HG02798 (cell line): ENCODE measurements around the gene ZNF609.
"Not testable (repeated sequence)": the region's sequence is repeated elsewhere in the genome, so short reads cannot be mapped to it uniquely, and the experiment has no call there.

Experiments
- ATAC-seq: cut with Tn5 transposase; IDR thresholded peaks from one replicate; pipeline ENCODE4 v1.9.1; 2021; ENCODE audit warnings: mild to moderate bottlenecking; ENCODE audit not compliant: unreplicated experiment, poor library complexity

The ZNF609 gene

DNA sequence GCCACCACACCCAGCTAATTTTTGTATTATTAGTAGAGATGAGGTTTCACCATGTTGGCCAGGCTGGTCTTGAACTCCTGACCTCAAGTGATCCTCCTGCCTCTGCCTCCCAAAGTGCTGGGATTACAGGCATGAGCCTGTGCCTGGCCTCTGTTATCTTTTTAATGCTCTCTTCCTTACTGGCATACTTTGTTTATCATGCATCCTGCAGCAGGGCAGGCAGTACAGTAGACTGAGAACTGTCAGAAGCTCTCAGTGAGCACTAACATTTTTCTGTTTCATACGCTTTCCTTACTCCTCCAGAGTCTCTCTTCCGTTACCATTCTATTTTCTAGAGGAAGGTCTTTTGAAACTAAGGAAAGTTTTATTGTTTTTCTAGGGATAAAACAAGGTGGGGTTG is 35.6 kb downstream of the ZNF609 start:
- not testable (repeated sequence) for ATAC-seq

DNA sequence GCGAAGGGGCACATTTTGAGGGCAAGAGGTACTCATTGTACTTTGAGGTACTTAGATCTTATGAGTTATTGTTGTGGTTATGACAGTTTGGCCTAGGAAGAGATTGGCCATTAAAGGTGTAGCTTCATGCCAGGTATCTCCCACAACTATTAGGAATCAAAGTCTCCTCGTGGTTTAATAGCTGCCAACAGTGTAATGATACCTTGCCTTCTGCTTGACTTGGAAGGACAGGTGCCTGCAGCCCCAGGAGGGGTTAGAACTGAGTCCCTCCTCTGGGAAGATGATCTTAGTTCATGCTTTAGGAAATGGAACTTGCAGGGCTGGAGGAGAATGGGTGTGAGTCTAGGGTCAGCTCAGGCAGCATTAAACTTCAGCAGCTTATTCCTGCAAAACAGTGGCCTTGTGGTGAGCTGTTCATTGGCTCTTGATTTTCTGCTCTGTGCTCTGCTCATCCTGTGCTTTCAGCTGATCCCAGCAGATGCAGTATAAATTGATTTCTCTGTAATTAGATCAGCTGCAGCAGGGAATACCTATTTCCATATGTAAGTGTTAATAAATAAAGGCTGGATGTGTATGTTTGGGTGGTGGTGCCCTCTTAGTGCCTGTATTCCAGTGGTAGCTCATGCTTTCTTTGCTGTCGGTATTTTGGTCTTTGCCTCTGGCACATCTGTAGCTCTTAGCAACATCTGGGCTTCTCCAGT is 40.5 kb downstream of the ZNF609 start:
- ATAC-seq = no peak

GRCh38 chr15:64501396-64501715 is 41.0 kb downstream of the ZNF609 start:
- no peak for ATAC-seq

DNA sequence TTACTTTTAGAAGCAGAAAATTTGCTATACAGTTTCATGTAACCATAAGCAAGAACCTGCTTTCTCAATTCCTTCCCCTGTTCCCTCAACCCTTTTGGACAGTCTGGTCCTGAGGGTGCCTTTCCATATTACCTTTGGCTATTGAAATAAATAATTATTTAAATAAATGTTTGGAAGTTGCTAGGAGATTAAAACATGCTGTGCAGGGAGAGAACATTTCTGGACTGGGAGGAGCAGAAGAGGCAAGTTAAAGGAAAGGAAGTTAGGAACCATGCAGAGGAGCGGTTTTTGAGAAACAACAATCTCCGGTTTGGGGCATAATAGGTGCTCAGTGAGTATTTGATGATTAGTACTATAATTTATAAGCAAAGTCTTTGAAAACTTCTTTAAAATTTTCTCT is 41.8 kb downstream of the ZNF609 start:
- no peak for ATAC-seq

DNA sequence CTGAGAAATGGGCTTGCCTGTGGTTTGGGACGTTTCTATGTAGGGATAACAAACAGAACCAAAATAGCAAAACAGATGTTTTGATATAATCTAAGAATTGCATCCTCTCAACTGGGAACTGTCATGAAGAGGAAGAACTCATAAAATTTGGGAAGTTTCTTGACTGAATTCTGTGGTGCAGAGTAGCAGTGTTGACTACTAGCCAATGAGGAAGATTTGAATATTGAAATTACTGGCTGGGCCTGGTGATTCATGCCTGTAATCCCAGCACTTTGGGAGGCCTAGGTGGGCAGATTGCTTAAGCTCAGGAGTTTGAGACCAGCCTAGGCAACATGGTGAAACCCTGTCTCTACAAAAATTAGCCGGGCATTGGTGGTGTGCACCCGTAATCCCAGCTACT is 42.2 kb downstream of the ZNF609 start:
- ATAC-seq = no peak

DNA sequence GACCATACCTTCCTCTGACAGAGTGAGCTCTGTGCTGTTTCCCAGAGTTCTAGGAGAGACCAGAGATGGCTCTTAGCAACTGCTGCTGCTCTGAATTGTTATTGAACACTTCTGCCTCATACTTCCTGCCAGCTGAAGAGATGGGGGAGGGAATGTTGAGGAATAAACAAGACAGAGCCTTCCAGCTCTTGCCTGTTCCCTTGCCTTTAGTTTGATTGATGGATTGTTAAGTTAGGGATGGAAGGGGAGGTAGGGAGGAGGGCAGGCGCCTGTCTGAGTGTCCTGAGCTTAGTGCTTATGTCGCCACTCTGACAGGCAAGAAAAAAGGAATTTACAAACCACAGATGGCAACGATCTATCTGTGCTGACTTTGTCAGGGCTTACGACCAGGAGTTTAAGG is 42.8 kb downstream of the ZNF609 start:
- no peak for ATAC-seq

- no peak for ATAC-seq
Observed at GRCh38 chr15:64503640-64504039, 43.3 kb downstream of the ZNF609 start.

- ATAC-seq = peak; percentile 69
Observed at GRCh38 chr15:64507293-64507802, 47.0 kb downstream of the ZNF609 start.

DNA sequence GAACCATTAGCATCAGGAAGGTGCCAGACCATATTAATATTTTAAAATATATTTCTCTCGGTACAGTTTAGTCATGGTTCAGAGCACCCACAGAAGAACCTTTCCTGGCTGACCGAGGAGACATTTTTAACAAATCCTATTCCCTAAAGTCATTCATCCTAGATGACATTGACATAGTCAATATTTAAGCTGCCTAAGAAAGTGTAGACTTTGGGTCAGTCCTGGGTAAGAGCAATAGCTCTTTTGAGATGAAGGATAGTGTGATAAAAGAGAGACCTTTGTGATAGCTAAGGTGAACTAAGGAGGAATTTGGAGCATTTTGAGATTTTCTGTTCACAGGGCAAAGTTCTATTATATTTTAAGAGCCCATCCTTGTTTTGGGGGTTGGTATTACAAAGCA is 47.5 kb downstream of the ZNF609 start:
- peak; percentile 9 for ATAC-seq

GRCh38 chr15:64513823-64514222 is 53.4 kb downstream of the ZNF609 start:
- ATAC-seq = no peak

DNA sequence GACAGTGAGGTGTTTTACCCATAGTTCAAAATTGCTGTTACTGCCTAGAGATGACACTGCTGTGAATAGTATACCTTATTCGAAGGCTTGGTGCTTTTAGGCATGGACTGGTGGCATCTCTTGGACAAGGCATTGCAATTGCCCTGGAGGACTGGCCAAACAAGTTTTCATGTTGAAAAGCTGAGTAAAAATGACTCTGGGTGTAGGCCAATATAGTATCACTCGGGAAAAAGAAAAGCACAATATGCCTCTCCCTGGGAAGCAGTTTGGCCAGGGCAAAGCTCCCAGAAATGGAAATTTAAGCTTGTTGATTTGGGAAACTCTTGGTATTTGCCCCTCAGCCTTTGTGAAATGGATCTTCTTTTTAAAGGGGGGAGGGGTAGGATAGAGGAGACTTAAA is 54.8 kb downstream of the ZNF609 start:
- no peak for ATAC-seq

DNA sequence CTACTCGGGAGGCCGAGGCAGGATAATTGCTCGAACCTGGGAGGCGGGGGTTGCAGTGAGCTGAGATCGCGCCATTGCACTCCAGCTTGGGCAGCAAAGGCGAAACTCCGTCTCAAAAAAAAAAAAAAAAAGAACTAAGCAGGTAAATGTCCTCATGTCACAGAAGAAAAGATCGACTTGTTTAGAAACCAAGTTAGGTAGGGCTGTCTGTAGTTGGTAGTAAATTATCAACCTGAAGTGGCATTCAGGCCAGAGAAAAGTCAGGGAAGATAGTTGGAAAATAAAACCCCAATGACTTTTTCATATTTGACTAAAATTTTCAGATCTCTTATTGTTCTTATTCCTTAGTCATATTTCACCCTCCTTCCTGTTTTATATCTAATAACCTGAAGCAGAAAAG is 55.4 kb downstream of the ZNF609 start:
- ATAC-seq = no peak

- ATAC-seq = no peak
Observed at GRCh38 chr15:64519897-64520296, 59.5 kb downstream of the ZNF609 start.

- no peak for ATAC-seq
Observed at GRCh38 chr15:64521201-64521600, 60.8 kb downstream of the ZNF609 start.

DNA sequence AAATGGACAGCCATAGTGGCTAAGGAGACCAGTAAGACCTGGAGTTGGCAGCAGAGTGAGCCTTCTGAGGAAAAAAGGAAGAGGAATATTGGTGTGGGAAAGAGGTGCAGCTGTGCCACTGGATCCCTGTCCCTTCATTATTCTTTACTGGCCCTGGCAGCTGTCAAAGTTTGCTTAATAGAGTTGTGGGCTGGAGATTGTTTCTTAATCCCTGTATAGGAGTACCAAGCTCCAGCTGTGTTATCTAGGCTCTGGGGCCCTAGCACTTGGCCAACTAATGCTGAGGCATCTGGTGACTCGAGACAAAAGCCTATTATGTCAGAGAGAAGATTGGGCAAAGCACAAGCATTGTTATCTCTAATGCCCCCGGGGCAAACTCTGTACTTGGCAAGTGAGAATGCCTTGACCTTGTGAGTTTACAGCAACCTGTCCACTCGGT is 61.4 kb downstream of the ZNF609 start:
- ATAC-seq = no peak

GRCh38 chr15:64522226-64522823 is 61.9 kb downstream of the ZNF609 start:
- ATAC-seq = no peak

GRCh38 chr15:64523240-64523639 is 62.9 kb downstream of the ZNF609 start:
- ATAC-seq = no peak

- ATAC-seq = no peak
Observed at GRCh38 chr15:64524778-64525177, 64.4 kb downstream of the ZNF609 start.

DNA sequence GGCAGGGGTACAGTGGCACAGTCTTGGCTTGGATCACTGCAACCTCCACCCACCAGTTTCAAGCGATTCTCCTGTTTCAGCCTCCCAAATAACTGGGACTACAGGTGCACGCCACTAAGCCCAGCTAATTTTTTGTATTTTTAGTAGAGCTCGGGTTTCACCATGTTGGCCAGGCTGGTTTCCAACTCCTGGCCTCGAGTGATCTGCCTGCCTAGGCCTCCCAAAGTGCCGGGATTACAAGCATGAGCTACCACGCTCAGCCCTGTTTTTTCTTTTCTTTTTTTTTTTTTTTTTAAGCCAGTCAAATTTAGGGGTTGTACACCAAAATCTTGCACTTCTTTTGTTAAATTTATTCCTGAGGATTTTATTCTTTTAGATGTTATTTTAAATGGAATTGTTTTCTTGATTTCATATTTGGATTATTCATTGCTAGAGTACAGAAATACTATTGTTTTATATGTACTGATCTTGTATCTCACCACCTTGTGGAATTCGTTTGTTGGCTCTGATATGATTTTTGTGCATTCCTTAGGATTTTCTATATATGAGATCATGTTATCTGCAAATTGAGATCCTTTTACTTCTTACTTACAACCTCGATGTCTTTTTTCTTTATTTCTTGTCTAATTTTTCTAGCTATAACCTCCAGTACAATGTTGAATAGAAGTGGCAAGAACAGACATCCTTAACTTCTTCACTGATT is 65.6 kb downstream of the ZNF609 start:
- ATAC-seq = no peak

GRCh38 chr15:64527263-64527984 is 67.0 kb downstream of the ZNF609 start:
- ATAC-seq = no peak

GRCh38 chr15:64528871-64529270 is 68.5 kb downstream of the ZNF609 start:
- ATAC-seq = no peak
